SK-N-MC (cell line): ENCODE data around the gene MEPE.

Source experiments
- EZH2 ChIP-seq: fragments of 200-600 bp; sonication (generic); IDR thresholded peaks from one replicate; pipeline ENCODE4 v1.6.1; 2017; ENCODE audit warnings: antibody characterized with exemption
- FOXP2 ChIP-seq: optimal IDR thresholded peaks from 2 replicates; pipeline ENCODE3; 2011; ENCODE audit warnings: mild to moderate bottlenecking, moderate library complexity; ENCODE audit not compliant: insufficient read depth; ENCODE audit errors: extremely low read length, control extremely low read depth
- POLR2AphosphoS5 ChIP-seq: IDR thresholded peaks from 2 replicates; pipeline ENCODE4 v1.6.1; 2012; ENCODE audit warnings: mild to moderate bottlenecking, low read depth, low read length, borderline replicate concordance

- no peak for TF ChIP-seq POLR2AphosphoS5
- no peak for TF ChIP-seq EZH2
- TF ChIP-seq FOXP2: no peak
These were observed 19.2 kb downstream of the MEPE start for GRCh38 chr4:87851953-87852352.
